Hypothalamus (tissue), 51 donors: Measurements from ENCODE around the gene CDKN1C.
A peak's percentile ranks its signal among the peaks of the same experiment; 100 is the strongest.

ENCODE experiments used
- DNase-seq, 51 donors: peaks; one replicate each; lab custom pipeline; 2025; lab: John Stamatoyannopoulos, UW

The CDKN1C gene

DNA sequence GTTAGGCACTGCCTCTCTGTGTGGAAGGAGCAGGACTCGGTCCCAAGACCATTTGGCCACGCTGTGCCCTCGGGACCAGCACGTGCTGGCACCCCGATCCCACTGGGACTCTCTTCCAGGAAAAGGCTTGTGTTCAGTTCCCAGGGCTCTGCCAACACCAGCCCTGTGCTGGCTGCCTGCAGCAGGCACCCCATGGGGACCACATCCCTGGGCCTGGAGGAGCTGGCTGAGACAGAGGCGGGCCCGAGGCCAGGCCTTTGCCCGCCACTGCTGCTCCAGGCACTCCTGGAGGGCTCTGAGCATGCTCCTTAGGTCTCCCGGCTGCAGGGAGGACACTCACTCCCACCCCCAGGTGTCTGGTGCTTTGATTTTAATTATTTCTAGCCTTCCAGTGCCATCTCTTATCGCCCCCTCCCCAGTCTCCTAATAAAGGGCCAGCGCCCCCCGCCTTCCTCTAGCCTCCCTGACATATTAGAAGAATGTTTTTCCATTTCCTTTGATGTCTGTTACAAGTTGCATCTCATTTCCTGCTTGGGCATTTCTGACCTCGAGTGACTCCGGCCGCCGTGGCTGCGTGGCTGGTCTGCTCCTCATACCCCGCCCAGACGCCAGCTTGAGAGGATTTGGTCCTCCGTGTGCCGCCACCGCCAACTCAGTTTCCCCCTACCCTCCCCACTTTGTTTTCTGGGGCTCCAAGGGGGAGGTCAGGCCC, 14.4 kb downstream of the CDKN1C start:
- DNase-seq, result peak in 1 of 51 donors; percentile 23

DNA sequence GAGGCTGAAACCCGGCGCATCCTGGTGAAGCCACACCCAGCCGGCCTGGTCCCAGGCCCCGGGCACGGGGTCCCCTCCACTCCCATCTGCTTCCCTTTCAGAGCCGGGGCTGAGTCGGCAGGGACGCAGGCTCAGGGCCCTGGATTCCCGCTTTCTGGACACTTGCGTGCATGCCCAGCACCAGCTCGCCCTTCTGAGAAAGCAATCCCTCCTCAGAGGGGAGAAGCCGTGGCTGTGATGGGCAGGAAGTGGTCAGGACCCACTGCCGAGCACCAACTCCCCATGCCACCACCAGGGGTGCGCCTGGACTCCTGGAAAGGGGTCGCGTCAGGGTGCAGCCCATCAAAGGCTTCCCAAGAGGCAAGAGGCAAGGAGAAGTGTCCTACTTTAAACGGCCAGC, 15.1 kb downstream of the CDKN1C start:
- no peak for DNase-seq

DNA sequence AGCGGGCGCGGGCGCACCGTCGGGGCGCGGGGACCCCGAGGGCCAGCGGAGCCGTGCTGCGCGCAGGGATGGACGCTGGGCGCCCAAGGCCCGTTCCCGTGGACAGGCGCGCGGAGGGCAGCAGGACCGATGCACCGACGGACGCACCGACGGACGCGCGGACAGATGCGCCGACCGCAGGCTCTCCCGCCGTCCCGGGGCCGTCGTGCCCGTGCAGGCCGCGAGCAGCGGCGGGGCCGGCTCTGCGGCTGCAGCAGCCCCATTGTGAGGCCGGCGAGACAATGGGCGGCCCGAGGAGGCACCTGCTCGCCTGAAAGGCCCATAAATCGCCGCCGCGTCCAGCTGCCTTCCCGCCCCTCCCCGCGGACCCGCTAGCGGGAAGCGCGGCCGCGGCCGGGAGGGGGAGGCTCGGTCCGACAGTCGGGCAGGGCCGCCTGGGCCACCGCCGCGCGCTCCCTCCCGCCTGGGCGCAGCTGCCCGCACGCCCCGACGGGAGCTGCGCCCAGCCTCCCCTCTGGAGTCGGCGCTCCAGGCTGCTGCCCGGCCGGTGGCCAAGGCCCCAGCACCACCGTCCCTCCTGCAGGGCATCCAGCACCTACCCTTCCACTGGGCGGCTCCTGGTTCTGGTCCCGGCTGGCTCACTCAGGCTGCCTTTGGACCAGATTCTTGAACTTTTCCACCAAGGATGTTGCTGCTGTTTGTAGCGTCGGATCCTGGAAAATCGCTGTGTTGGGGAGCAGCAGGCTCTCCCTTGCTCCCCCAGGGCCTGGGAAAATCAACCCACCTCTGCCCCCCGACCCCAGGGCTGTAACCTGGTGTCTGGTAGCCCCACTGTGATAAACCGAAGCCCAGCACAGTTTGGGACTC, 15.8 kb downstream of the CDKN1C start:
- peak in 13 of 51 donors; percentile 20 to 64 (median 47) for DNase-seq

- DNase-seq, result peak in 36 of 51 donors; percentile 27 to 84 (median 64)
These were observed 16.4 kb downstream of the CDKN1C start for GRCh38 chr11:2869134-2869526.

DNA sequence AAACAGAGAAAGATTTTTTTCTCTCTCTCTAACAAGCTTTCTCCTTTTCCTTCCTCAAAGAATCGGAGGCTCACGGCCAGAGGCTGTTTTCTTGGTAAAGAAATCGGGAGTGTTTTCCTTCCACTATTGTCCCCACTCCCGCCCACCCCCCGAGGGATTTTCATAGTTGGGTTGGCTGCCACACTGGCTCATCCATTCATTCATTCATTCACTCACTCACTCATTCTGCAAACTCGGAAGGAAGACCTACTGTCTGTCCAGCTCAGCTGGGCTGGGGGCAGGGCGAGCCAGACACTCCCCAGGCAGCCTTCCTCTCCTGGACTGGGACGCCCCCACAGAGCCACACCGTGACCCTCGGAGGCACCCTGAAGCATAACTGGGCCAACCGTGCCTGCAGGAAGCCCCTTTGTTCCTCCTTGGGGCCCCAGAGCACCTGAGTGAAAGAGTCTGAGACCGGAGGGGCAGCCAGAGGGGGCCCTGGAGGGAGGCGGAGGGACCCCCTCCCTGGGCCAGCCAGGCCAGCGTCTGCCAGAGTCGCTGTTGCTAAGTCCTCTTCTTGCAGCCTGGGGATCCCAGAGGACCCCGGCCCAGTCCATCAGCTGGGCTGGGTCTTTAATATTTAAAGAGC, 17.0 kb downstream of the CDKN1C start:
- peak in 9 of 51 donors; percentile 29 to 74 (median 48) for DNase-seq

- DNase-seq, result peak in 9 of 51 donors; percentile 18 to 72 (median 36)
These were observed 17.7 kb downstream of the CDKN1C start for GRCh38 chr11:2867722-2868505.

DNA sequence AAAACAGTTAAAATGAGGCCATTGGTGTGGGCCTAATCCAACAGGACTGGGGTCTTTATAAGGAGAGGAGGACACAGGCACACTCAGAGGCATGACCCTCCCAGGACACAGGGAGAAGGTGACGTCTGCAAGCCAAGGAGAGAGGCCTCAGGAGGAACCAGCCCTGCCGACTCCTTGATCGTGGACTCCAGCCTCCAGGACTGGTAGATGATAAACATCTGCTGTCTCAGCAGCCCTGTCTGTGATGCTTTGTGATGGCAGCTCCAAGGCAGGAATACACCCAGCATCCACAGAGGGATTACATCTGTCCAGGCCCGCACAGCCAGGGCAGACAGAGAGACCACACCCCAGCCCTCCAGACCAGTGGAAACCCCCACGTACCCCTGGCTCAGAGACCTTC, 18.4 kb downstream of the CDKN1C start:
- no peak for DNase-seq

DNA sequence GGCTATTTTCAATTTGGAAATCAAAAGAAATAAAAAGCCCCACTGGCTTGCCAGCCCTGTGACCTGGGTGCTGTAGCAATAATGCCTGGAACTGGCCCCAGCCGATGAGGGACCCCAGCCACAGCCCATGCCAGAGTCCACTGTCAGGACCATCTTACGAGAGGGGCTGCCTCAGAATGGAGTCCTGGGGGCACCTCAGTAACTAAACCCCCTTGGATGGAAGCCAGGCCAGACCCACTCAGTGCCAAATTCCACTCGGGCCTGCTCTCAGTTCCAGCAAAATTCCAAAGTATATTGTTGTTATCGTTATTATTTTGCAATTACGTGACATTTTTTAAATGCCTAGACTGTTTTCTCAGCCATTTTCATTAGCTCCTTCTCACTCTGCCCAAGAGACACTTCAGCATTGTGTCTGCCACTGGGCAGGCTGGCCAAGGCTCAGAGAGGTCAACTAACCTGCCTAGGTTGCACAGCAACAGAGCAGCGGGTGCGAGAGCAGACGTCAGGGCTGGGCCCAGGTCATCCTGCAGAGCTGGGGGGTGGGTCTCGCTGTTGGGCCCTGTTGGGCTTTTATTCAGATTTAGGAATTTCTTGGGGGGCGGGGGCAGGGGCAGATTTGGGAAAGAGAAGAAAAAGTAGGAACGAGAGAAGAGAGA, 19.5 kb downstream of the CDKN1C start:
- no peak for DNase-seq

- DNase-seq, result no peak
These were observed 20.7 kb downstream of the CDKN1C start for GRCh38 chr11:2864901-2865300.

- DNase-seq, result no peak
These were observed 22.3 kb downstream of the CDKN1C start for GRCh38 chr11:2863276-2863618.

GRCh38 chr11:2862395-2863275, 22.9 kb downstream of the CDKN1C start:
- DNase-seq, result peak in 3 of 51 donors; percentile 15 to 31 (median 26)

GRCh38 chr11:2860636-2861035, 24.9 kb downstream of the CDKN1C start:
- DNase-seq, result no peak

GRCh38 chr11:2859699-2860037, 25.9 kb downstream of the CDKN1C start:
- DNase-seq, result no peak

- no peak for DNase-seq
These were observed 26.4 kb downstream of the CDKN1C start for GRCh38 chr11:2858995-2859698.

- peak in 3 of 51 donors; percentile 17 to 32 (median 24) for DNase-seq
These were observed 27.7 kb downstream of the CDKN1C start for GRCh38 chr11:2857918-2858317.

DNA sequence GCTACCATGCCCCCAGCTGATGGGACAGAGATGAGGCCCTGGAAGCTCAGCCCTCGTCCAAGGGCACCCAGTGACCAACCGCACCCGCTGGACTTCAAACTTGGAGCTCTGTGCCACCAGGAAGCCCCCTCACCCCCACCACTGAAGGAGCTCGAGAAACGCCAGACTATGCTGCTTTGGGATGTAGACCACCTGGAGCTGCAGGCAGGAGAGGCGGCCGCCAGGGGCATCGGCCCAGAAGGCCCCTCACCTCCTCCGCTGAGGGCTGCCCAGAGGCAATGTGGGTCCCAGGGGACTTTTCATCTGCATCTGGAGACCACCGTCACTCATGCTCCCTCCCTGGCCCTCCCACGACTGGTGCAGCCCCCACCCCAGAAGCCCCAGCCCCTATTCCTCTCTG, 28.3 kb downstream of the CDKN1C start:
- DNase-seq, result no peak

GRCh38 chr11:2855162-2855561, 30.4 kb downstream of the CDKN1C start:
- DNase-seq, result no peak

DNA sequence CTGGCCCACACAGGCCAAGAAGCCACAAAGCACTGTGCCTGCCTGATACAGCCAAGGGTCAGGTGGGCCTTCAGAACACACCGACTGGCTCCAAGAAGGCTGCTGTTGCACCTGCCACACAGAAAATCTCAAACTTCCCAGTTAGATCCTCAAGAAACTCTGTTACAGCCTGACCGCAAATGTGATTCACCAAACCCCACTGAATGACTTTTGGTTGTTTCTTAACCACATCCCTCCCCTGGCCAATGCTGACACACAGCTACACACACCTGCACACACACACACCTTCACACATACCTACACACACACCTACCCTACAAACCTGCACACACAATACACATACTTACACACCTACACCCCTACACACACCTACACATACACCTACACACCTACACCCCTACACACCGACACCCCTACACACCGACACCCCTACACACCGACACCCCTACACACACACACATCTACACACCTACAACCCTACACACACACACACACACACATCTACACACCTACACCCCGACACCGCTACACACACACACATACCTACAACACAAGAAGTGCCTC, 31.5 kb downstream of the CDKN1C start:
- DNase-seq, result no peak
